Measurements from ENCODE around the gene ALDH9A1. TPM values are rescaled to one million over a fixed set of nuclear protein-coding genes. Genes with fewer than 3 reads are reported as not detected.
A peak's percentile ranks its signal among the peaks of the same experiment; 100 is the strongest.

ALDH9A1 gene
- total RNA-seq, 1 experiment from 2014 or later = 78.0 TPM

GRCh38 chr1:165637427-165637826, 60.9 kb downstream of the ALDH9A1 start:
- Histone ChIP-seq H3K27ac (ENCODE audit: low read length) (peak overlapping the region; percentile 77), H3K4me2 (ENCODE audit: low read length) (peak overlapping the region; percentile 61), H3K4me1 (ENCODE audit: insufficient read depth, low read length) (peaks cover 44% of the 10 kb centered on the region), H3K9me2 (replicated peaks; ENCODE audit: low read length) (no peaks in the 10 kb centered on the region), H4K20me1 (ENCODE audit: low read length) (0 out of 2 replicates have a peak, but pooled peaks cover 6% of the 10 kb centered on the region), H3K4me3 (ENCODE audit: low read length) (peak overlapping the region; percentile 15; the same call in 1 of the 2 replicates), H3K9me3 (ENCODE audit: low read length) (no peaks in the 10 kb centered on the region), H3F3A (ENCODE audit: low read length, unreplicated experiment) (no peaks in the 10 kb centered on the region), H3K79me2 (ENCODE audit: low read length) (peaks cover 52% of the 10 kb centered on the region), H3K36me3 (ENCODE audit: low read depth, low read length) (peaks cover 9% of the 10 kb centered on the region; the same call in 1 of the 2 replicates), H3K9ac (ENCODE audit: low read length) (peak overlapping the region; percentile 33), H2AFZ (ENCODE audit: low read length) (no peak overlapping the region), H3K27me3 (ENCODE audit: low read length) (no peaks in the 10 kb centered on the region)
- ATAC-seq = peak; percentile 86
- no TSS peak for BruUV-seq (replicated peaks)
- CTCF ChIA-PET = interaction anchor here (1.0 kb wide), 1 partner anchor 35 kb away, joined by 3 read pairs; no protein-coding TSS in a partner anchor
- POLR2A ChIA-PET (ENCODE audit: unreplicated experiment) = no interaction called here
- TF ChIP-seq CTCF (conservative IDR thresholded peaks at IDR 0.05; ENCODE audit: low read depth, low read length) = no peak
- intact Hi-C loops (cut with micrococcal nuclease) = loop anchor here (10.0 kb wide), 1 partner anchor 187 kb away; the partner anchor contains the start of gene UCK2
- peak; percentile 85 for DNase-seq

- TF ChIP-seq EZH2phosphoT487 (IDR thresholded peaks at IDR 0.05; ENCODE audit: borderline replicate concordance, low read length) (no peak), EZH2 (IDR thresholded peaks at IDR 0.05; ENCODE audit: low read length, unreplicated experiment) (no peak), CTCF (conservative IDR thresholded peaks at IDR 0.05; ENCODE audit: low read depth, low read length) (no peak)
- 0 out of 2 replicates have a peak, but pooled peaks cover 6% of the 10 kb centered on the region for H4K20me1 ChIP-seq (ENCODE audit: low read length)
- ATAC-seq = no peak
- no peaks in the 10 kb centered on the region for H3F3A ChIP-seq (ENCODE audit: low read length, unreplicated experiment)
- no peak for DNase-seq
- H3K79me2 ChIP-seq (ENCODE audit: low read length) = peaks cover 57% of the 10 kb centered on the region
- H3K36me3 ChIP-seq (ENCODE audit: low read depth, low read length) = peaks cover 9% of the 10 kb centered on the region; the same call in 1 of the 2 replicates
- no peaks in the 10 kb centered on the region for H3K27me3 ChIP-seq (ENCODE audit: low read length)
- no peak overlapping the region for H3K4me2 ChIP-seq (ENCODE audit: low read length)
- H3K4me1 ChIP-seq (ENCODE audit: insufficient read depth, low read length) = peaks cover 46% of the 10 kb centered on the region
- H2AFZ ChIP-seq (ENCODE audit: low read length) = no peak overlapping the region
- no peak overlapping the region for H3K27ac ChIP-seq (ENCODE audit: low read length)
- H3K9ac ChIP-seq (ENCODE audit: low read length) = no peak overlapping the region
- CTCF ChIA-PET = no interaction called here
- no peak overlapping the region for H3K4me3 ChIP-seq (ENCODE audit: low read length)
- BruUV-seq (replicated peaks) = no TSS peak
- H3K9me3 ChIP-seq (ENCODE audit: low read length) = no peaks in the 10 kb centered on the region
- no peaks in the 10 kb centered on the region for H3K9me2 ChIP-seq (replicated peaks; ENCODE audit: low read length)
- intact Hi-C loops (cut with micrococcal nuclease) = loop anchor here (10.0 kb wide), 1 partner anchor 189 kb away; the partner anchor contains the start of gene UCK2
- POLR2A ChIA-PET (ENCODE audit: unreplicated experiment) = no interaction called here
Observed at GRCh38 chr1:165635823-165636222, 62.5 kb downstream of the ALDH9A1 start.

- Histone ChIP-seq H3K27me3 (ENCODE audit: low read length) (no peaks in the 10 kb centered on the region), H2AFZ (ENCODE audit: low read length) (no peak overlapping the region), H3F3A (ENCODE audit: low read length, unreplicated experiment) (no peaks in the 10 kb centered on the region), H3K27ac (ENCODE audit: low read length) (no peak overlapping the region), H3K9ac (ENCODE audit: low read length) (no peak overlapping the region), H3K4me2 (ENCODE audit: low read length) (no peak overlapping the region), H3K36me3 (ENCODE audit: low read depth, low read length) (peaks cover 9% of the 10 kb centered on the region; the same call in 1 of the 2 replicates), H3K4me1 (ENCODE audit: insufficient read depth, low read length) (peaks cover 46% of the 10 kb centered on the region), H3K4me3 (ENCODE audit: low read length) (no peak overlapping the region), H3K9me3 (ENCODE audit: low read length) (no peaks in the 10 kb centered on the region), H3K79me2 (ENCODE audit: low read length) (peaks cover 57% of the 10 kb centered on the region), H3K9me2 (replicated peaks; ENCODE audit: low read length) (no peaks in the 10 kb centered on the region), H4K20me1 (ENCODE audit: low read length) (0 out of 2 replicates have a peak, but pooled peaks cover 6% of the 10 kb centered on the region)
- ATAC-seq (no peak), DNase-seq (no peak)
- CTCF ChIA-PET = no interaction called here
- intact Hi-C loops (cut with micrococcal nuclease) = loop anchor here (10.0 kb wide), 1 partner anchor 189 kb away; the partner anchor contains the start of gene UCK2
- POLR2A ChIA-PET (ENCODE audit: unreplicated experiment) = no interaction called here
- TF ChIP-seq EZH2 (IDR thresholded peaks at IDR 0.05; ENCODE audit: low read length, unreplicated experiment) (no peak), CTCF (conservative IDR thresholded peaks at IDR 0.05; ENCODE audit: low read depth, low read length) (no peak), EZH2phosphoT487 (IDR thresholded peaks at IDR 0.05; ENCODE audit: borderline replicate concordance, low read length) (no peak)
- BruUV-seq (replicated peaks) = no TSS peak
Observed at GRCh38 chr1:165635329-165635728, 63.0 kb downstream of the ALDH9A1 start.

Measured in PC-3 (cell line).